ENCODE measurements around the gene TUBB4A. TPM values are rescaled to one million over a fixed set of nuclear protein-coding genes. Genes with fewer than 3 reads are reported as not detected.
A peak's percentile ranks its signal among the peaks of the same experiment; 100 is the strongest.

Gene TUBB4A
- total and polyA plus RNA-seq, 9 of the 15 experiments (the other 6 are each of a cell fraction or from before 2014, with no cell fraction given) = 0.14 to 7.0 (median 0.75) TPM

DNA sequence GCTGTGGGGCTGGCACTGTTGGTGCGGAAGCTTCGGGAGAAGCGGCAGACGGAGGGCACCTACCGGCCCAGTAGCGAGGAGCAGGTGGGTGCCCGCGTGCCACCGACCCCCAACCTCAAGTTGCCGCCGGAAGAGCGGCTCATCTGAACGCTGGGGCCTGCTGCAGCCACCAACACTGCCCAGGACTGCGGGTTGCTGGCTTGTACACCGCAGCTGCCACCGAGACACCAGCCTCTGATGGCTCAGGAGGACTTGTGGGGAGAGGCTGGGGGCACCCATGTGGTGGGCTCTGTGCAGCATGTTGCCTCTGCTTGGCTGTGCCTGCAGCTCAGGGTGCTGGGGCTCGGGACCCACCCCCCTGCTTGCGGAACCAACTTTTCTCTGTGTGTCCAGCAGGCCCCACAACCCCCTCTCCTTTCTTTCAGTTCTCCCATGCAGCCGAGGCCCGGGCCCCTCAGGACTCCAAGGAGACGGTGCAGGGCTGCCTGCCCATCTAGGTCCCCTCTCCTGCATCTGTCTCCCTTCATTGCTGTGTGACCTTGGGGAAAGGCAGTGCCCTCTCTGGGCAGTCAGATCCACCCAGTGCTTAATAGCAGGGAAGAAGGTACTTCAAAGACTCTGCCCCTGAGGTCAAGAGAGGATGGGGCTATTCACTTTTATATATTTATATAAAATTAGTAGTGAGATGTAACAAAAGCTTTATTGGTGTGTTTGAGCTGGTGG lies 35.4 kb downstream of the TUBB4A start:
- no peaks in the 10 kb centered on the region for H4K20me1 ChIP-seq (replicated peaks; ENCODE audit: control insufficient read depth, insufficient read depth, low read length)
- H3K79me2 ChIP-seq (ENCODE audit: control insufficient read depth, insufficient read depth, low read length) = no peaks in the 10 kb centered on the region
- no peak overlapping the region for H3K4me2 ChIP-seq (ENCODE audit: insufficient read depth, low read length)
- intact Hi-C loops (cut with micrococcal nuclease) (no loop called here), in situ Hi-C loops (cut with MboI) (no loop called here)
- FAIRE-seq (no peak), ATAC-seq (no peak), DNase-seq (ENCODE audit: extremely low read depth in 1 of 4, low spot score in 3 of 4) (peak in 1 of 4 experiments; percentile 3)
- no peaks in the 10 kb centered on the region for H3K9me1 ChIP-seq (ENCODE audit: control insufficient read depth, insufficient read depth, low read length)
- no peak overlapping the region for H3K27ac ChIP-seq (ENCODE audit: extremely low read depth, low read depth, low read length)
- H3K4me1 ChIP-seq (replicated peaks in 1 of 2; ENCODE audit: control insufficient read depth in 2 of 2, insufficient read depth in 2 of 2, low read length in 2 of 2) = peaks cover 3 to 28% of the 10 kb centered on the region in 2 experiments; a peak in 3 of 5 replicates
- ChIA-PET CTCF (ENCODE audit: low intra/inter-chr PET ratio) (interaction anchor here (0.7 kb wide), 1 partner anchor 249 kb away, joined by 3 read pairs; no protein-coding TSS in a partner anchor), POLR2A (interaction anchor here (0.9 to 1.3 kb wide), 3 partner anchors 10 to 32 kb away, joined by 3 to 4 read pairs (median 3); no protein-coding TSS in a partner anchor)
- H2AFZ ChIP-seq (ENCODE audit: low read depth, low read length) = no peak overlapping the region
- no TSS peak for BruUV-seq (replicated peaks)
- no peak overlapping the region for H3K4me3 ChIP-seq
- H3K9me3 ChIP-seq (replicated peaks; ENCODE audit: control insufficient read depth, insufficient read depth, low read depth, low read length) = no peaks in the 10 kb centered on the region
- peaks cover 8 to 21% of the 10 kb centered on the region in 2 experiments for H3K27me3 ChIP-seq (ENCODE audit: control insufficient read depth in 2 of 2, insufficient read depth in 2 of 2, low read length in 2 of 2)
- WGBS (ENCODE audit: insufficient coverage, low coverage, missing lambda C conversion rate) = 16% methylated on average over 18 of the region's 21 CpGs
- no peak overlapping the region for H3K9ac ChIP-seq (ENCODE audit: insufficient read depth in 1 of 2, low read depth in 2 of 2, low read length in 2 of 2)
- TF ChIP-seq RBM25 (IDR thresholded peaks at IDR 0.05; ENCODE audit: low read depth, low read length, severe bottlenecking) (peak; percentile 51), MIER1 (IDR thresholded peaks at IDR 0.05; ENCODE audit: low read depth) (no peak), ETV5 (CRISPR knock-in tag; IDR thresholded peaks at IDR 0.05; ENCODE audit: low read depth) (no peak), ZFP36 (IDR thresholded peaks at IDR 0.05; ENCODE audit: low read depth, low read length, partially characterized antibody) (peak; percentile 75), SIRT6 (IDR thresholded peaks at IDR 0.05; ENCODE audit: low read depth, low read length) (no peak), ZNF75A (CRISPR knock-in tag; IDR thresholded peaks at IDR 0.05) (no peak), NFRKB (IDR thresholded peaks at IDR 0.05; ENCODE audit: low read depth) (no peak), GABPA (tag; conservative IDR thresholded peaks at IDR 0.05; ENCODE audit: low read depth) (no peak), ZC3H8 (IDR thresholded peaks at IDR 0.05) (no peak), ASH1L (IDR thresholded peaks at IDR 0.05; ENCODE audit: borderline replicate concordance, low read depth, partially characterized antibody) (no peak)
- H3K36me3 ChIP-seq (ENCODE audit: control insufficient read depth, insufficient read depth, low read length) = no peaks in the 10 kb centered on the region
